WTC11 (cell line): ENCODE data around the gene GIT1. TPM values are rescaled to one million over a fixed set of nuclear protein-coding genes. Genes with fewer than 3 reads are reported as not detected.

Source experiments
- CREB1 ChIP-seq: sonication (generic); formaldehyde crosslinking; IDR thresholded peaks from 2 replicates; pipeline ENCODE4 v1.8.0; 2023; ENCODE audit warnings: mild to moderate bottlenecking, missing genetic modification reagents
- E2F5 ChIP-seq: sonication (generic); formaldehyde crosslinking; IDR thresholded peaks from 2 replicates; pipeline ENCODE4 v1.8.1; 2022; ENCODE audit warnings: mild to moderate bottlenecking, moderate library complexity, missing genetic modification reagents
- ELF4 ChIP-seq: sonication (generic); formaldehyde crosslinking; IDR thresholded peaks from 2 replicates; pipeline ENCODE4 v1.8.1; 2022; ENCODE audit warnings: low read depth, mild to moderate bottlenecking, moderate library complexity, missing genetic modification reagents
- FOXJ3 ChIP-seq: sonication (generic); formaldehyde crosslinking; IDR thresholded peaks from 2 replicates; pipeline ENCODE4 v1.9.0; 2021; ENCODE audit warnings: missing genetic modification reagents, mild to moderate bottlenecking, borderline replicate concordance
- GABPB1 ChIP-seq: sonication (generic); formaldehyde crosslinking; IDR thresholded peaks from 2 replicates; pipeline ENCODE4 v1.8.1; 2023; ENCODE audit warnings: mild to moderate bottlenecking, missing genetic modification reagents
- GRHL2 ChIP-seq: fragments of 250-450 bp; sonication (Bioruptor Pico); IDR thresholded peaks from 2 replicates; pipeline ENCODE4 v1.8.0; 2022; ENCODE audit warnings: mild to moderate bottlenecking, moderate library complexity; ENCODE audit not compliant: insufficient replicate concordance, severe bottlenecking
- HMGA2 ChIP-seq: fragments of 250-450 bp; sonication (Bioruptor Pico); IDR thresholded peaks from 2 replicates; pipeline ENCODE4 v1.4.0; 2021; ENCODE audit warnings: mild to moderate bottlenecking, moderate library complexity
- IRF2 ChIP-seq: sonication (generic); formaldehyde crosslinking; IDR thresholded peaks from 2 replicates; pipeline ENCODE4 v1.8.0; 2022; ENCODE audit warnings: low read depth, missing genetic modification reagents, borderline replicate concordance
- JUN ChIP-seq: sonication (generic); formaldehyde crosslinking; IDR thresholded peaks from 2 replicates; pipeline ENCODE4 v1.8.0; 2023; ENCODE audit warnings: mild to moderate bottlenecking, missing genetic modification reagents
- NFE2L1 ChIP-seq: sonication (generic); formaldehyde crosslinking; IDR thresholded peaks from 2 replicates; pipeline ENCODE4 v1.8.1; 2023; ENCODE audit warnings: missing genetic modification reagents
- OVOL2 ChIP-seq: fragments of 250-450 bp; sonication (Bioruptor Pico); IDR thresholded peaks from 2 replicates; pipeline ENCODE4 v1.9.0; 2021; ENCODE audit warnings: mild to moderate bottlenecking, borderline replicate concordance
- PRRX2 ChIP-seq: fragments of 250-450 bp; sonication (Bioruptor Pico); IDR thresholded peaks from 2 replicates; pipeline ENCODE4 v1.8.0; 2021; ENCODE audit warnings: mild to moderate bottlenecking
- SMAD3 ChIP-seq: sonication (generic); formaldehyde crosslinking; IDR thresholded peaks from 2 replicates; pipeline ENCODE4 v1.8.0; 2022; ENCODE audit warnings: missing genetic modification reagents, mild to moderate bottlenecking, borderline replicate concordance
- SOX15 ChIP-seq: fragments of 250-450 bp; sonication (Bioruptor Pico); IDR thresholded peaks from 2 replicates; pipeline ENCODE4 v1.9.0; 2021; ENCODE audit warnings: mild to moderate bottlenecking
- TP53 ChIP-seq: sonication (generic); formaldehyde crosslinking; IDR thresholded peaks from 2 replicates; pipeline ENCODE4 v1.8.1; 2023; ENCODE audit warnings: mild to moderate bottlenecking, missing genetic modification reagents
- USF1 ChIP-seq: sonication (generic); formaldehyde crosslinking; IDR thresholded peaks from 2 replicates; pipeline ENCODE4 v1.8.0; 2022; ENCODE audit warnings: mild to moderate bottlenecking, missing genetic modification reagents
- ZBTB21 ChIP-seq: sonication (generic); formaldehyde crosslinking; IDR thresholded peaks from 2 replicates; pipeline ENCODE4 v1.8.1; 2023; ENCODE audit warnings: mild to moderate bottlenecking, missing genetic modification reagents, borderline replicate concordance
- ZBTB43 ChIP-seq: sonication (generic); formaldehyde crosslinking; IDR thresholded peaks from 2 replicates; pipeline ENCODE4 v1.8.1; 2023; ENCODE audit warnings: mild to moderate bottlenecking, missing genetic modification reagents
- ZNF121 ChIP-seq: sonication (generic); formaldehyde crosslinking; IDR thresholded peaks from 2 replicates; pipeline ENCODE4 v1.8.0; 2023; ENCODE audit warnings: missing genetic modification reagents
- ZNF138 ChIP-seq: sonication (generic); formaldehyde crosslinking; conservative IDR thresholded peaks from 2 replicates; pipeline ENCODE4 v1.8.1; 2022; ENCODE audit warnings: mild to moderate bottlenecking, moderate library complexity, missing genetic modification reagents
- ZNF232 ChIP-seq: sonication (generic); formaldehyde crosslinking; IDR thresholded peaks from 2 replicates; pipeline ENCODE4 v1.8.0; 2022; ENCODE audit warnings: mild to moderate bottlenecking, missing genetic modification reagents
- ZNF317 ChIP-seq: sonication (generic); formaldehyde crosslinking; IDR thresholded peaks from 2 replicates; pipeline ENCODE4 v1.8.1; 2023; ENCODE audit warnings: low read depth, mild to moderate bottlenecking, moderate library complexity, missing genetic modification reagents, borderline replicate concordance
- ZNF416 ChIP-seq: fragments of 250-450 bp; sonication (Bioruptor Pico); IDR thresholded peaks from 2 replicates; pipeline ENCODE4 v1.9.0; 2021; ENCODE audit warnings: mild to moderate bottlenecking, inconsistent platforms
- ZNF512 ChIP-seq: sonication (generic); formaldehyde crosslinking; IDR thresholded peaks from 2 replicates; pipeline ENCODE4 v1.8.1; 2022; ENCODE audit warnings: missing genetic modification reagents, borderline replicate concordance
- total RNA-seq: library from RNA; stranded (reverse); gene quantifications from 3 replicates; pipeline ENCODE4 v1.2.3, GENCODE V29; 2021
- TF ChIP-seq, protein P1 (sequence below): sonication (generic); formaldehyde crosslinking; IDR thresholded peaks from 2 replicates; pipeline ENCODE4 v1.8.0; 2023; ENCODE audit warnings: missing genetic modification reagents, mild to moderate bottlenecking, borderline replicate concordance
- TF ChIP-seq, protein P2 (sequence below): fragments of 250-450 bp; sonication (Bioruptor Pico); conservative IDR thresholded peaks from 2 replicates; pipeline ENCODE4 v1.9.0; 2021; ENCODE audit warnings: mild to moderate bottlenecking
- TF ChIP-seq, protein P3 (sequence below): sonication (generic); formaldehyde crosslinking; IDR thresholded peaks from 2 replicates; pipeline ENCODE4 v1.8.1; 2022; ENCODE audit warnings: mild to moderate bottlenecking, missing genetic modification reagents, moderate library complexity, borderline replicate concordance

The GIT1 gene
- total RNA-seq, 1 experiment from 2014 or later, result 66.9 TPM

GRCh38 chr17:29613352-29613837 lies 23.9 kb upstream of the GIT1 start (continued):
- TF ChIP-seq ZNF138 (peak; percentile 49; the same call in 1 of the 2 replicates), CREB1 (CRISPR knock-in tag) (peak; percentile 91), SMAD3 (CRISPR knock-in tag) (no peak; the same call in none of the 2 replicates), FOXJ3 (CRISPR knock-in tag) (no peak), ZNF512 (CRISPR knock-in tag) (no peak), ZNF317 (peak; percentile 85), E2F5 (CRISPR knock-in tag) (peak; percentile 97), JUN (CRISPR knock-in tag) (no peak), NFE2L1 (CRISPR knock-in tag) (peak; percentile 96), ZBTB21 (CRISPR knock-in tag) (peak; percentile 95), SOX15 (CRISPR knock-in tag) (no peak), ZNF232 (CRISPR knock-in tag) (peak; percentile 93), HMGA2 (CRISPR knock-in tag) (no peak), ZNF416 (CRISPR knock-in tag) (no peak), GRHL2 (CRISPR knock-in tag) (no peak), ZNF121 (peak; percentile 55; the same call in 1 of the 2 replicates), OVOL2 (CRISPR knock-in tag) (no peak), TP53 (peak; percentile 97), IRF2 (CRISPR knock-in tag) (0 out of 2 replicates have a peak, but pooled peaks have one; percentile 52), PRRX2 (no peak), GABPB1 (0 out of 2 replicates have a peak, but pooled peaks have one; percentile 21), ELF4 (no peak; the same call in 1 of the 2 replicates), USF1 (CRISPR knock-in tag) (peak; percentile 75; the same call in 1 of the 2 replicates), ZBTB43 (CRISPR knock-in tag) (peak; percentile 92)
- TF ChIP-seq, protein P1, sequence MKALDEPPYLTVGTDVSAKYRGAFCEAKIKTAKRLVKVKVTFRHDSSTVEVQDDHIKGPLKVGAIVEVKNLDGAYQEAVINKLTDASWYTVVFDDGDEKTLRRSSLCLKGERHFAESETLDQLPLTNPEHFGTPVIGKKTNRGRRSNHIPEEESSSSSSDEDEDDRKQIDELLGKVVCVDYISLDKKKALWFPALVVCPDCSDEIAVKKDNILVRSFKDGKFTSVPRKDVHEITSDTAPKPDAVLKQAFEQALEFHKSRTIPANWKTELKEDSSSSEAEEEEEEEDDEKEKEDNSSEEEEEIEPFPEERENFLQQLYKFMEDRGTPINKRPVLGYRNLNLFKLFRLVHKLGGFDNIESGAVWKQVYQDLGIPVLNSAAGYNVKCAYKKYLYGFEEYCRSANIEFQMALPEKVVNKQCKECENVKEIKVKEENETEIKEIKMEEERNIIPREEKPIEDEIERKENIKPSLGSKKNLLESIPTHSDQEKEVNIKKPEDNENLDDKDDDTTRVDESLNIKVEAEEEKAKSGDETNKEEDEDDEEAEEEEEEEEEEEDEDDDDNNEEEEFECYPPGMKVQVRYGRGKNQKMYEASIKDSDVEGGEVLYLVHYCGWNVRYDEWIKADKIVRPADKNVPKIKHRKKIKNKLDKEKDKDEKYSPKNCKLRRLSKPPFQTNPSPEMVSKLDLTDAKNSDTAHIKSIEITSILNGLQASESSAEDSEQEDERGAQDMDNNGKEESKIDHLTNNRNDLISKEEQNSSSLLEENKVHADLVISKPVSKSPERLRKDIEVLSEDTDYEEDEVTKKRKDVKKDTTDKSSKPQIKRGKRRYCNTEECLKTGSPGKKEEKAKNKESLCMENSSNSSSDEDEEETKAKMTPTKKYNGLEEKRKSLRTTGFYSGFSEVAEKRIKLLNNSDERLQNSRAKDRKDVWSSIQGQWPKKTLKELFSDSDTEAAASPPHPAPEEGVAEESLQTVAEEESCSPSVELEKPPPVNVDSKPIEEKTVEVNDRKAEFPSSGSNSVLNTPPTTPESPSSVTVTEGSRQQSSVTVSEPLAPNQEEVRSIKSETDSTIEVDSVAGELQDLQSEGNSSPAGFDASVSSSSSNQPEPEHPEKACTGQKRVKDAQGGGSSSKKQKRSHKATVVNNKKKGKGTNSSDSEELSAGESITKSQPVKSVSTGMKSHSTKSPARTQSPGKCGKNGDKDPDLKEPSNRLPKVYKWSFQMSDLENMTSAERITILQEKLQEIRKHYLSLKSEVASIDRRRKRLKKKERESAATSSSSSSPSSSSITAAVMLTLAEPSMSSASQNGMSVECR (CRISPR knock-in tag), result peak; percentile 92
- TF ChIP-seq, protein P2, sequence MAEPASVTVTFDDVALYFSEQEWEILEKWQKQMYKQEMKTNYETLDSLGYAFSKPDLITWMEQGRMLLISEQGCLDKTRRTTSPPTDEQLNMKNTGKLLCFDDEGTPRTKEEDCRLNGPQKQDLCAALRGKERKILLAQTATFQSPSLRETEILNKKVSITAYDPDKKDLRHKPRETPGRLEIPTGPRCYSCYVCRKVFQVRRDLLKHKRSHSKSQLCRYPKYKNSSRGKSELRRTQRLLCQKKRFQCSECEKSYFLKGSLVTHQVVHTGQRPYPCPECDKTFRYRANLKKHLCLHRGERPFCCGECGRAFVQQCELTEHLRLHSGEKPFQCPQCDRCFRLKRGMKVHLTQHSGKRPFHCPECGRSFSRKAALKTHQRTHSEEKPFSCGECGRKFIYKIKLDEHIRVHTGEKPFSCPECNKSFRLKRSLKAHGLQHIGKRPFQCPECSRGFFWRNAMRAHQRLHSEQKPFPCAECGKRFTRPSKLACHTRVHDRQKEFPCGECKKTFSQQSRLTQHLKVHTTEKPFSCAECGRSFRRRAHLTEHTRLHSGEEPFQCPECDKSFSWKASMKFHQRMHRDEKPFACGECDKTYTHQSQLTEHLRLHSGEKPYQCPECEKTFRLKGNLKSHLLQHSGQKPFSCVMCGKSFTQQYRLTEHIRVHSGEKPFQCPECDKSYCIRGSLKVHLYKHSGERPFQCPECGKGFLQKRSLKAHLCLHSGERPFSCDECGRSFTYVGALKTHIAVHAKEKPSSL (CRISPR knock-in tag), result no peak
- TF ChIP-seq, protein P3, sequence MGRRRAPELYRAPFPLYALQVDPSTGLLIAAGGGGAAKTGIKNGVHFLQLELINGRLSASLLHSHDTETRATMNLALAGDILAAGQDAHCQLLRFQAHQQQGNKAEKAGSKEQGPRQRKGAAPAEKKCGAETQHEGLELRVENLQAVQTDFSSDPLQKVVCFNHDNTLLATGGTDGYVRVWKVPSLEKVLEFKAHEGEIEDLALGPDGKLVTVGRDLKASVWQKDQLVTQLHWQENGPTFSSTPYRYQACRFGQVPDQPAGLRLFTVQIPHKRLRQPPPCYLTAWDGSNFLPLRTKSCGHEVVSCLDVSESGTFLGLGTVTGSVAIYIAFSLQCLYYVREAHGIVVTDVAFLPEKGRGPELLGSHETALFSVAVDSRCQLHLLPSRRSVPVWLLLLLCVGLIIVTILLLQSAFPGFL (CRISPR knock-in tag), result no peak
